Choroid plexus epithelial cell (primary cell): Measurements from ENCODE around the gene TGFBRAP1.

Experiments
- DNase-seq: peaks from one replicate; pipeline ENCODE4 v3.0.0-alpha.2; 2010; ENCODE audit warnings: low read depth
- H3K4me3 ChIP-seq: 2 replicates; pipeline ENCODE4 v1.5.1; 2011; ENCODE audit warnings: low read depth, mild to moderate bottlenecking, control low read depth, low read length, moderate library complexity
- TF ChIP-seq, protein P1 (sequence below): conservative IDR thresholded peaks from 2 replicates; pipeline ENCODE4 v1.5.1; 2011; ENCODE audit warnings: low read depth, mild to moderate bottlenecking, control low read depth, inconsistent platforms, low read length, moderate library complexity

Gene TGFBRAP1

DNA sequence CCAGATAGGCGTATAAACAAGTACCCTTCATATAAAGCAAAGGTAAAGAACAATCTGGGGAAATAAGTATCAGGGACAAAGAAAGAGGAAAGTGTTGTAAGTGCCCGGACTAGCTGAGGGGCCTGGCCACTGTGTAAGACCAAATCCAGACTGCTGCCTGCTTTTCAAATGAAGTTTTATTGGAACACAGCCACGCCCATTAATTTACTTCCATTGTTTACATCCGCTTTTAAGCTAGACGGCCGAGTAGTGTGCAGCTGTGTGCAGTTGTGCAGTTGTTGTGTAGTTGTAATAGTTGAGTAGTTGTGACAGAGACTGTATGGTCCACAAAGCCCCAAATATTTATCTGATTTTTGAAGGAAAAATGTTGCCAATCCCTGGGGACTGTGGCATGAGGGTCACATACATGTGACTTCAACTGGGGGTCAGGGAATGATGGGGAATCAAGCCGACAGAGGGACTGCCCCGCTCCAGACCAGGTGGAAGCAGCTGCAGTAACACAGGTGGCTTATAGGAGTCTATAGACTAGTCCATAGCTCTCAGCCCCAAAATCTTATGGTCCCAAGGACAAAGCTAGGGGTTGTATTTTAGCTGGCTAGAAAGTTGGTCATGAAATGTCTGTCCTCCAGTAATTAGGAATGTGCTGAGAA lies 39.3 kb upstream of the TGFBRAP1 start:
- H3K4me3 ChIP-seq = no peak overlapping the region
- TF ChIP-seq, protein P1, sequence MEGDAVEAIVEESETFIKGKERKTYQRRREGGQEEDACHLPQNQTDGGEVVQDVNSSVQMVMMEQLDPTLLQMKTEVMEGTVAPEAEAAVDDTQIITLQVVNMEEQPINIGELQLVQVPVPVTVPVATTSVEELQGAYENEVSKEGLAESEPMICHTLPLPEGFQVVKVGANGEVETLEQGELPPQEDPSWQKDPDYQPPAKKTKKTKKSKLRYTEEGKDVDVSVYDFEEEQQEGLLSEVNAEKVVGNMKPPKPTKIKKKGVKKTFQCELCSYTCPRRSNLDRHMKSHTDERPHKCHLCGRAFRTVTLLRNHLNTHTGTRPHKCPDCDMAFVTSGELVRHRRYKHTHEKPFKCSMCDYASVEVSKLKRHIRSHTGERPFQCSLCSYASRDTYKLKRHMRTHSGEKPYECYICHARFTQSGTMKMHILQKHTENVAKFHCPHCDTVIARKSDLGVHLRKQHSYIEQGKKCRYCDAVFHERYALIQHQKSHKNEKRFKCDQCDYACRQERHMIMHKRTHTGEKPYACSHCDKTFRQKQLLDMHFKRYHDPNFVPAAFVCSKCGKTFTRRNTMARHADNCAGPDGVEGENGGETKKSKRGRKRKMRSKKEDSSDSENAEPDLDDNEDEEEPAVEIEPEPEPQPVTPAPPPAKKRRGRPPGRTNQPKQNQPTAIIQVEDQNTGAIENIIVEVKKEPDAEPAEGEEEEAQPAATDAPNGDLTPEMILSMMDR = no peak
- DNase-seq = no peak

DNA sequence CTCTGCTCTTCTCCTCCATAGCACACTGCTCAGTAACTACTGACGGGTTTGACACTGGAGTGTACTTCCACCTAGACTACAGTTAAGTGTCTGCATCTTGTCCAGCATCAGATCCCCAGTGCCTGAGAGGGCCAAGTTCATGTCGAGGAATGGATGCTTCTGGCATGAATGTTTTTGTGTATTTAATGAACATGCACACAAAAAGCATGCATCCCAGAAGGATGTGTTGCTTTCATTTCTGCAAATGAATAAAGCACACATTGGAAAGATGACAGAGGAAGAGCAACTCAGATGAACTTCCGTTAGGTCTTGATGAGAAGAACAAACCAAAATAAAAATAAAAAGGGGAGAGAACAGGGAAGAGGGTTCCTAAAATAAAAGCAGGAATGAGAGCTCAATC lies 35.7 kb upstream of the TGFBRAP1 start:
- H3K4me3 ChIP-seq = no peak overlapping the region
- TF ChIP-seq, protein P1 = no peak
- no peak for DNase-seq

DNA sequence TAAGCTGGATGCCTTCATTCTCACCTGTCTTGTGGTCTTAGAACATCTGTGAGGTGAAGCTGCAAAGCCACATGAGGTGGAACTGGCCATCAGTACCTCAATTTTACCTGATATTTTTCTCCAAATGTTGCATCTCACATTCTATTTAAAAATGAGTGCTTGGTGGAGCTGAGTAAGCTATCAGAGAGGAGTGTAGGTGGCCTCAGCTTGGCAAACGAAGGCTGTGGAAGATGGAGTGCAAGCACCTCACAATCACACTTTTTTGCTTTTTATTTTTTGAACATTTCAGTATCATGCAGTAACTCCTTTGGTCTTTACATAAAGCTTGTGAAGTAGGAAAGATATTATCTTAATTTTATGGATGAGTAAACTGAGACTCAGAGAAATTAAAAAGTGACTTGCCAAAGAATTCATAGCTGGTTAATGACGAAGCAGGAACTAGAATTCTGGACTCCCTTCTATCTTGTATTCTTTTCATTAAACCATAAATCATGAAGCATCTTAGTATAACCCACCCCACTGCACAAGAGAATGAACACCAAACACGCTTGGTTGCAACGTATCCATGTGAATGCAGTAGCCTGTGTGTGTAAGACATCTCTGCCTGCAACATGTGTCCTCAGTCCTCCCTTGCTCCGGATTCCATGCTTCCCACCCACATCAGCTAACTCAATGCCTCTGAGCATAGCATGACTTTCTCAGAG lies 35.1 kb upstream of the TGFBRAP1 start:
- no peak for DNase-seq
- no peak overlapping the region for H3K4me3 ChIP-seq
- TF ChIP-seq, protein P1 = no peak

DNA sequence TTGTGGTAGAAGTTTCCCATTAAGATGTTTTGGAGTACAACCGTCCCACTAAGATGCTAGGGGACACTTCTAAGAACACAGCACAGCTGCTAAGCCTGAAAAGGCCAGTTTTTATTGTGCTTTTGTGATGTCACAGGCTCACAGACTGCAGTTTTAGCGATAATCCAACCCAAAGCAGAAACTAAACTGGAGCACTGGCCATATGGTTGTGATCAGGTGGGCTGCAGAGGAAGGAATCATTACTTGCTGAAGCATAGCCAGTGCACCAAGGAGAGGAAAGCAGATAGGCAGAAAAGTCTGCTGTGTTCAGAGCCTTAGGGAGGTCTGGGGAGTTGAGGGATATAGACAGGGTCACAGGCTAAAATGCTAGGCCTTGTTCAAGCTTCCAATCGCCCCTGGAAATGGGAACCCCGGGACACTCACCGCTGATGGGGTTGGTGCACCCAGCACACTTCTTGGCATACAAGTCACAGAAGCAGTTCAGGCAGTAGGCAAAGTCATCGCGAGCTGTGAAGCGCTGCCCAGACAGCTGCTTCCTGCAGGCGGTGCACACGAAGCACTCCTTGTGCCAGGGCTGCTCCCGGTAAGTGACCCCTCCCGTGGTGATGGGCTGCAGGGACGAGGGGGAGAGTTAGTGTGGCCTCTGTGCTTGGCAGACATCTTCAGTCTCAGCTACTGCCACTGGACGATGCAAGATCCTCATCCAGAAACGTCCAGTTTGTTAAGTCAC lies 33.5 kb upstream of the TGFBRAP1 start:
- DNase-seq = no peak
- no peak overlapping the region for H3K4me3 ChIP-seq
- TF ChIP-seq, protein P1 = no peak

DNA sequence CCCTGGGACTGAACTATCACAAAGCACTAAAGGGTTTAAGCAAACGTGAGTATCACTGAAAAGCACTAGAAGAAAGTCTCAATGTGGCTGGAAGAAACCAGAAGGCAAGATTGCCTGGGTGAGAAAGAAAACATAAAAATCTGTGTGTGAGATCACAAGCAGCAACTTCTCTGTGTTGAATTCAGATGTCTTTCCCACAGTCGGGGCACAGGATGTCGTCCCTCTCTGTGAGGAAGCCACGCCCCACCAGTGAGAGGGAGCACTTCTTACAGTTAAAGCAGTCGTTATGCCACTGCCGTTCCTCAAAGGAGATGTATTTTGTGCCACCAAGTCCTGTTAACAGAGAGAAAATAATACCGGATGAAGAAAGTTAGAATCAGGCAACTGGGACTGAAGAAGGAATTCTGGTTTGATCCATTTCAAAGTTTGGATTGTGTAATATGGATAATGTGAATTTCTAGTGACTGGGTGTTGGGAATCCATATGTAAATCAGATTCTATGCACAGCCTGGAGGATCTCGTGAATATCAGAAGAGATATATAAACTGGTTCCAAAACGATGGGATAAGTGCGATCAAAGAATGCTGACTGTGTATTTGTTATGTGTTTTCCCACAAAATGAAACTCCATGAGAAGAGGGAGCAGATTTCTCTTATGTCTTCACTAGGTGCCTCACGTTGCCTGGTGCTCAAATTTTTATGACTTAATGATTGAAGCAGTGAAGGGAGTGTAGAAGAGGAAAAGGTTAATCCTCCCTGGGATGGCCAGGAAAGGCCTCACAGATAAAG lies 31.8 kb upstream of the TGFBRAP1 start:
- DNase-seq = no peak
- H3K4me3 ChIP-seq = no peak overlapping the region
- TF ChIP-seq, protein P1 = no peak

DNA sequence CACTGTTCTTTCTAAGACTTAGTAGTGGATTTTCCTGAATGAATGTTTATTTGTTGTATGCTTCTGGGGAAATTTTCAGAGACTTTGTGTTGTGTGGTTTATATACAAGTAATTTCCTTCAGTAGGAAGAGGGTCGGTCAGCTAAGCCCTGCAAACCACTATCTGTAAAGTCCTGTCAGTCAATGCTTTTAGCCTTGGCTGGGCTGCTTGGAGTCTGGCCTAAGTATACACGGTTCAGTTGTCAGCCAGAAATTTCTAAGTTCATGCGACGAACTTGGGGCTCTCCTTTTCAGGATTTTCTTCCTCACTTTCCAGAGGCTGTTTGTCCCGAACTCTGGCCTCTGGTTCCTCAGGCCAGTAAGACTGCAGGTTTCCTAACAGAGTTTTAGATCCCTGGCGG lies 29.1 kb upstream of the TGFBRAP1 start:
- peak; percentile 44 for DNase-seq
- TF ChIP-seq, protein P1 = no peak

More for the DNA sequence above, 29.1 kb upstream of the TGFBRAP1 start:
- H3K4me3 ChIP-seq = no peak overlapping the region
